ENCODE data around the gene SEMA3A. TPM values are rescaled to one million over a fixed set of nuclear protein-coding genes. Genes with fewer than 3 reads are reported as not detected.

Gene SEMA3A
- total and polyA plus RNA-seq, 11 donors: 0.30 to 6.6 (median 1.4) TPM

DNA sequence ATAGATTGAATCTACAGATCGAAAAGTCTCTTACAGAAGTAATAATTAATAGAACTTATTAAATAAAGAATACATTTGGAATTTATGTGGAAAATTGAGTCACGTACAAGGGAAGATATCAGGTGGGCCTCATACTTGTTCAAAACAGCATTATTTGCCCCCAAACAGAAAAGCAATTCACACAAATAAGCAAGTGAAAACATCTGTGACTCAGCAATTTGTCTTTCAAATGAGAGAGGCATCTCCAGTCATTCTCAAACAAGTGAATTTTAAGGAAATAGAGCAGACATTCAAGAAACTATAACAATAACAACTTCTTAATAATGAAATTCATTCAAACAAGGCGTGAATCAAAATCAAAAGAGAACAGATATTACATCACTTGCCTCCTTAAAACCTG is 50.1 kb downstream of the SEMA3A start:
- ATAC-seq: no peak
- no peak overlapping the region for H3K4me3 ChIP-seq
- intact Hi-C loops (cut with DNase I): no loop called here
- no peaks in the 10 kb centered on the region for H3K27me3 ChIP-seq
- H3K4me1 ChIP-seq: no peaks in the 10 kb centered on the region
- no peaks in the 10 kb centered on the region for H3K9me3 ChIP-seq
- no peak for TF ChIP-seq POLR2A (IDR thresholded peaks at IDR 0.05)
- TF ChIP-seq, protein P1, sequence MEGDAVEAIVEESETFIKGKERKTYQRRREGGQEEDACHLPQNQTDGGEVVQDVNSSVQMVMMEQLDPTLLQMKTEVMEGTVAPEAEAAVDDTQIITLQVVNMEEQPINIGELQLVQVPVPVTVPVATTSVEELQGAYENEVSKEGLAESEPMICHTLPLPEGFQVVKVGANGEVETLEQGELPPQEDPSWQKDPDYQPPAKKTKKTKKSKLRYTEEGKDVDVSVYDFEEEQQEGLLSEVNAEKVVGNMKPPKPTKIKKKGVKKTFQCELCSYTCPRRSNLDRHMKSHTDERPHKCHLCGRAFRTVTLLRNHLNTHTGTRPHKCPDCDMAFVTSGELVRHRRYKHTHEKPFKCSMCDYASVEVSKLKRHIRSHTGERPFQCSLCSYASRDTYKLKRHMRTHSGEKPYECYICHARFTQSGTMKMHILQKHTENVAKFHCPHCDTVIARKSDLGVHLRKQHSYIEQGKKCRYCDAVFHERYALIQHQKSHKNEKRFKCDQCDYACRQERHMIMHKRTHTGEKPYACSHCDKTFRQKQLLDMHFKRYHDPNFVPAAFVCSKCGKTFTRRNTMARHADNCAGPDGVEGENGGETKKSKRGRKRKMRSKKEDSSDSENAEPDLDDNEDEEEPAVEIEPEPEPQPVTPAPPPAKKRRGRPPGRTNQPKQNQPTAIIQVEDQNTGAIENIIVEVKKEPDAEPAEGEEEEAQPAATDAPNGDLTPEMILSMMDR (IDR thresholded peaks at IDR 0.05): no peak
- no peaks in the 10 kb centered on the region for H3K36me3 ChIP-seq
- 75 to 94% (median 94%) methylated on average over 3 of the region's 3 CpGs for WGBS, 4 donors
- no peak overlapping the region for H3K27ac ChIP-seq
- no peak for DNase-seq

DNA sequence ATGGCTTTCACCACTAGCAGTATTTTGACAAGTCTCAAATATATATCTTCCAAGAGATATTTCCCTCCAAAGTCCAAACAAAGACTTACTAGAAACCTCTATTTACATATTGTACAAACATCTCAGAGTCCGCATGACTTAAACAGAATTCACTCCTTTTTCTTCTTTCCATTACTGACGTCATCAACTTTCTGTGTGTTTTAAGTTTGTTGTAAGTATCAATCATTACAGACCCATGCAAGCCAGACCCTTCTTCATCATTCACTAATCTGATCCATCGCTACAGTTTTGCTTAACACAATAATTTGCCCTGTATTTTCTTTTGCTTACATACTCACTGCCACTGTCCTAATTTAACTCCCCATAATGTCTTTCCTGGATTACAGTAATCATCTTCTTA is 51.9 kb downstream of the SEMA3A start:
- Histone ChIP-seq H3K4me3 (no peak overlapping the region), H3K36me3 (no peaks in the 10 kb centered on the region), H3K27ac (no peak overlapping the region), H3K27me3 (no peaks in the 10 kb centered on the region), H3K4me1 (no peaks in the 10 kb centered on the region), H3K9me3 (no peaks in the 10 kb centered on the region)
- intact Hi-C loops (cut with DNase I): no loop called here
- no peak for ATAC-seq
- TF ChIP-seq POLR2A (IDR thresholded peaks at IDR 0.05): no peak
- TF ChIP-seq, protein P1 (IDR thresholded peaks at IDR 0.05): no peak
- no peak for DNase-seq
- WGBS, 4 donors: 84 to 90% (median 87%) methylated on average over 3 of the region's 3 CpGs

DNA sequence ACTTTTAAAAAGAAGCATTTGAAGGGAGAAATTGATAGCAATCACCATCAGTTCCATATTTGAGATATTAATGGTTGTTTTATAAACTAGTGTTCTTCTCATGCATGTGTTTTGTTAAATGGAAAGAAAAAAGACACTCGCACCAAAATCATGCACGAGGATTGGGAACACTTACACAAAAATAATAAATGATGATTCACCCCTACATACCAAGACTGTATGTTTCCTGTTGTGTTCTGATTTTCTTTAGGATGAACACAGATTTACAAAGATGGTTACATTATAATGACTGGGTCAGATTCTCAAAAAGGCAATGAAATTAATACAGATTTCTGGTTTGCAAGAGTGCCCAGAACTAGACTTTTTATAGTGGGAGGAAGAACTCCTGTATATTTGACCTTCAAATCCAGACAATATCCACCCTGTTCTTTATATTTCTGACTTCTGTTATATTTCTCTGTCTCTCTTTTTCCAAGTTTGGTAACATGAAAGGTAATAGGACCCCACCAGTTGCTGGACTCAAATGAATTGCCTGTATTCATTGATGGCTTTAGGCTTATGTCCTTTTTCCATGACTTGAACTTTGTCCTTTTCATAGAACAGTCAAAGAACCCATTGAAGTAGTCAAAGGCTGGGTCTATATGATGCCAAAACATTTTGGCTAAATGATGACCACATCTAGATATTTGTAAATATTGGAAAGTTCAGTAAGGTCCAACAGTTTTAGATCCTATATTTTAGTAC is 54.4 kb downstream of the SEMA3A start:
- no peak overlapping the region for H3K27ac ChIP-seq
- intact Hi-C loops (cut with DNase I): no loop called here
- WGBS, 4 donors: 60 to 81% (median 77%) methylated on average over 2 of the region's 2 CpGs

DNA sequence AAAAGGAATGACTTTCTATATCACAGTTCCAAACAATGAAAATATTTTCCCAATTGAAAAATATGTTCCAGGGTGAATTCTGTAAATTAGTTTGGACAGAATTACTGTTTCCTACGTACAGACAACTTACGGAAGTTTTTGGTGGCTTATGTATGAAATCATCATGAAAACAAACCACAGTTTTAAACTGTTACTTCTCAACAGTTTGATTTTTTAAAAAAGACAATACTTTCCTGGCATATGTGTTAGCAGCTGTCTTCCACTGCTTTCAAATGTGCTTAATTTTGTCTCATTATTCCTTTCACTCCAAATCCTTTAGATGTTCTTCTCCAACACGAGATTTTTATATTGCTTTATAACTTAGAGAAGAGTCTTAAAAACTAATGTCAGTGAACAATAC is 56.2 kb downstream of the SEMA3A start:
- Histone ChIP-seq H3K27ac (no peak overlapping the region), H3K4me3 (no peak overlapping the region), H3K27me3 (no peaks in the 10 kb centered on the region), H3K36me3 (no peaks in the 10 kb centered on the region), H3K9me3 (no peaks in the 10 kb centered on the region), H3K4me1 (no peaks in the 10 kb centered on the region)
- WGBS, 4 donors: 85 to 87% (median 86%) methylated on average over 3 of the region's 3 CpGs
- DNase-seq (no peak), ATAC-seq (no peak)
- no peak for TF ChIP-seq POLR2A (IDR thresholded peaks at IDR 0.05)
- TF ChIP-seq, protein P1 (IDR thresholded peaks at IDR 0.05): no peak
- intact Hi-C loops (cut with DNase I): no loop called here

More for the DNA sequence above, 54.4 kb downstream of the SEMA3A start:
- H3K4me1 ChIP-seq: no peaks in the 10 kb centered on the region
- H3K27me3 ChIP-seq: no peaks in the 10 kb centered on the region
- H3K4me3 ChIP-seq: no peak overlapping the region
- TF ChIP-seq POLR2A (IDR thresholded peaks at IDR 0.05): no peak
- TF ChIP-seq, protein P1 (IDR thresholded peaks at IDR 0.05): no peak
- H3K36me3 ChIP-seq: no peaks in the 10 kb centered on the region
- DNase-seq (no peak), ATAC-seq (no peak)
- H3K9me3 ChIP-seq: no peaks in the 10 kb centered on the region

All from heart left ventricle (tissue), 16 donors.